NCI-H1048 (cell line): ENCODE measurements around the gene C22orf39.
"Not testable (repeated sequence)": the region's sequence is repeated elsewhere in the genome, so short reads cannot be mapped to it uniquely, and the experiment has no call there.

Experiments used
- DNase-seq: peaks from one replicate; lab custom pipeline; 2025; lab: John Stamatoyannopoulos, UW

Gene C22orf39

GRCh38 chr22:19454156-19454555 is 6.6 kb upstream of the C22orf39 start:
- DNase-seq, result no peak

- no peak for DNase-seq
Measured at GRCh38 chr22:19453718-19454117, 6.2 kb upstream of the C22orf39 start.

GRCh38 chr22:19451570-19451969 is 4.1 kb upstream of the C22orf39 start:
- DNase-seq, result no peak

- DNase-seq, result no peak
Measured at GRCh38 chr22:19450363-19451175, 3.1 kb upstream of the C22orf39 start.

GRCh38 chr22:19449422-19449767 is 1.9 kb upstream of the C22orf39 start:
- DNase-seq, result no peak

GRCh38 chr22:19448739-19449421 is 1.4 kb upstream of the C22orf39 start:
- DNase-seq, result no peak

- no peak for DNase-seq
Measured at GRCh38 chr22:19448076-19448607, 631 bp upstream of the C22orf39 start.

GRCh38 chr22:19446603-19447329 is 745 bp downstream of the C22orf39 start:
- no peak for DNase-seq

- not testable (repeated sequence) for DNase-seq
Measured at GRCh38 chr22:19445279-19445982, 2.1 kb downstream of the C22orf39 start.

- no peak for DNase-seq
Measured at GRCh38 chr22:19443544-19444211, 3.8 kb downstream of the C22orf39 start.

- DNase-seq, result no peak
Measured at GRCh38 chr22:19442166-19442565, 5.3 kb downstream of the C22orf39 start.

GRCh38 chr22:19440411-19441195 is 6.9 kb downstream of the C22orf39 start:
- DNase-seq, result no peak

GRCh38 chr22:19438298-19438697 is 9.2 kb downstream of the C22orf39 start:
- DNase-seq, result no peak

GRCh38 chr22:19436444-19437161 is 10.9 kb downstream of the C22orf39 start:
- not testable (repeated sequence) for DNase-seq

- no peak for DNase-seq
Measured at GRCh38 chr22:19434829-19435580, 12.5 kb downstream of the C22orf39 start.

- DNase-seq, result no peak
Measured at GRCh38 chr22:19434401-19434800, 13.1 kb downstream of the C22orf39 start.

- peak; percentile 83 for DNase-seq
Measured at GRCh38 chr22:19432133-19432851, 15.2 kb downstream of the C22orf39 start, which contains the start of gene MRPL40. TSS of gene MRPL40 (plus strand) at chr22:19432545. CDS start at chr22:19432555, 10 bp downstream.

- peak; percentile 47 for DNase-seq
Measured at GRCh38 chr22:19431649-19432132, 15.8 kb downstream of the C22orf39 start, which contains the start of gene HIRA. TSS of gene HIRA (minus strand) at chr22:19431733. CDS start at chr22:19431476, 257 bp downstream.
